ENCODE measurements around the gene IL12RB1.
A peak's percentile ranks its signal among the peaks of the same experiment; 100 is the strongest.

IL12RB1 gene

GRCh38 chr19:18086590-18087138 is at the start of gene IL12RB1:
Gene IL12RB1, minus strand, starts transcription at chr19:18086934. Its CDS starts 111 bp downstream, at chr19:18086823.
- no peak for DNase-seq (ENCODE audit: low spot score)

GRCh38 chr19:18135712-18136584 is 49.2 kb upstream of the IL12RB1 start:
- DNase-seq (ENCODE audit: low spot score) = peak; percentile 84

- no peak for DNase-seq (ENCODE audit: low spot score)
Observed at GRCh38 chr19:18131841-18132596, 45.3 kb upstream of the IL12RB1 start.

- DNase-seq (ENCODE audit: low spot score) = no peak
Observed at GRCh38 chr19:18130523-18131242, 43.9 kb upstream of the IL12RB1 start.

GRCh38 chr19:18128805-18129204 is 42.1 kb upstream of the IL12RB1 start:
- no peak for DNase-seq (ENCODE audit: low spot score)

- DNase-seq (ENCODE audit: low spot score) = no peak
Observed at GRCh38 chr19:18128044-18128443, 41.3 kb upstream of the IL12RB1 start.

- DNase-seq (ENCODE audit: low spot score) = no peak
Observed at GRCh38 chr19:18126097-18126496, 39.4 kb upstream of the IL12RB1 start.

GRCh38 chr19:18123819-18124218 is 37.1 kb upstream of the IL12RB1 start:
- no peak for DNase-seq (ENCODE audit: low spot score)

GRCh38 chr19:18122860-18123795 is 36.4 kb upstream of the IL12RB1 start:
- DNase-seq (ENCODE audit: low spot score) = no peak

- no peak for DNase-seq (ENCODE audit: low spot score)
Observed at GRCh38 chr19:18122424-18122823, 35.7 kb upstream of the IL12RB1 start.

GRCh38 chr19:18121166-18121565 is 34.4 kb upstream of the IL12RB1 start:
- DNase-seq (ENCODE audit: low spot score) = no peak

GRCh38 chr19:18120127-18120526 is 33.4 kb upstream of the IL12RB1 start:
- DNase-seq (ENCODE audit: low spot score) = no peak

GRCh38 chr19:18119717-18120105 is 33.0 kb upstream of the IL12RB1 start:
- DNase-seq (ENCODE audit: low spot score) = no peak

- no peak for DNase-seq (ENCODE audit: low spot score)
Observed at GRCh38 chr19:18119013-18119716, 32.4 kb upstream of the IL12RB1 start.

GRCh38 chr19:18118420-18119012 is 31.8 kb upstream of the IL12RB1 start:
- no peak for DNase-seq (ENCODE audit: low spot score)

GRCh38 chr19:18117692-18118378 is 31.1 kb upstream of the IL12RB1 start:
- DNase-seq (ENCODE audit: low spot score) = peak; percentile 84

- DNase-seq (ENCODE audit: low spot score) = no peak
Observed at GRCh38 chr19:18117364-18117691, 30.6 kb upstream of the IL12RB1 start.

- DNase-seq (ENCODE audit: low spot score) = no peak
Observed at GRCh38 chr19:18114483-18114882, 27.7 kb upstream of the IL12RB1 start.

GRCh38 chr19:18113827-18114226 is 27.1 kb upstream of the IL12RB1 start:
- DNase-seq (ENCODE audit: low spot score) = no peak

All from SW480 (cell line).